22Rv1 (cell line): Measurements from ENCODE around the gene CADM4.

Experiments used
- H3K27ac ChIP-seq: fragments of 450-650 bp; 2 replicates; pipeline ENCODE4 v1.5.1; 2017
- CTCF ChIP-seq: fragments of 450-650 bp; IDR thresholded peaks from 2 replicates; pipeline ENCODE4 v1.5.1; 2017; ENCODE audit warnings: mild to moderate bottlenecking
- ZFX ChIP-seq: fragments of 450-650 bp; IDR thresholded peaks from 2 replicates; pipeline ENCODE4 v1.6.1; 2017; ENCODE audit warnings: antibody characterized with exemption, borderline replicate concordance

CADM4 gene

GRCh38 chr19:43586346-43586745, 53.3 kb downstream of the CADM4 start:
- H3K27ac ChIP-seq = no peak overlapping the region

GRCh38 chr19:43584484-43584883, 55.2 kb downstream of the CADM4 start:
- no peak overlapping the region for H3K27ac ChIP-seq
- TF ChIP-seq ZFX (no peak), CTCF (no peak)

More at GRCh38 chr19:43586346-43586745, 53.3 kb downstream of the CADM4 start:
- TF ChIP-seq CTCF (no peak), ZFX (no peak)

GRCh38 chr19:43582495-43582894, 57.2 kb downstream of the CADM4 start:
- H3K27ac ChIP-seq = no peak overlapping the region
- TF ChIP-seq CTCF (no peak), ZFX (no peak)

GRCh38 chr19:43581467-43581866, 58.2 kb downstream of the CADM4 start:
- TF ChIP-seq CTCF (no peak), ZFX (no peak)
- H3K27ac ChIP-seq = no peak overlapping the region

- H3K27ac ChIP-seq = no peak overlapping the region
- no peak for TF ChIP-seq CTCF
- no peak for TF ChIP-seq ZFX
These were observed 60.9 kb downstream of the CADM4 start for GRCh38 chr19:43578787-43579186.

GRCh38 chr19:43575955-43576878, 63.4 kb downstream of the CADM4 start:
- TF ChIP-seq CTCF = no peak
- H3K27ac ChIP-seq = peak overlapping the region; percentile 71

GRCh38 chr19:43575156-43575950, 64.3 kb downstream of the CADM4 start, which contains the start of the genes PINLYP and XRCC1:
TSS of gene PINLYP (plus strand) at chr19:43575801. CDS start at chr19:43577192, 1,391 bp downstream.
TSS of gene XRCC1 (minus strand) at chr19:43575527. CDS start at chr19:43575458, 69 bp downstream.
- TF ChIP-seq ZFX = no peak
- no peak for TF ChIP-seq CTCF
- peak within 1 kb of the TSS; percentile 71 for H3K27ac ChIP-seq
